Epithelial cell of proximal tubule (primary cell): ENCODE data around the gene CATSPERE. TPM values are rescaled to one million over a fixed set of nuclear protein-coding genes. Genes with fewer than 3 reads are reported as not detected.

ENCODE experiments used
- DNase-seq: peaks from one replicate; pipeline ENCODE4 v3.0.0-alpha.2; 2011; ENCODE audit warnings: low read depth
- H3K4me3 ChIP-seq: 2 replicates; pipeline ENCODE4 v1.5.1; 2011; ENCODE audit warnings: low read depth, mild to moderate bottlenecking, low read length
- CTCF ChIP-seq: conservative IDR thresholded peaks from 2 replicates; pipeline ENCODE4 v1.5.1; 2012; ENCODE audit warnings: low read depth, mild to moderate bottlenecking, low read length
- total RNA-seq: library from RNA; depleted of rRNA; stranded (reverse); fragments of >200 nt; gene quantifications from 2 replicates; pipeline ENCODE4 v1.2.3, GENCODE V29; 2015

CATSPERE gene
- total RNA-seq, 1 donor from 2014 or later: under 0.01 TPM

DNA sequence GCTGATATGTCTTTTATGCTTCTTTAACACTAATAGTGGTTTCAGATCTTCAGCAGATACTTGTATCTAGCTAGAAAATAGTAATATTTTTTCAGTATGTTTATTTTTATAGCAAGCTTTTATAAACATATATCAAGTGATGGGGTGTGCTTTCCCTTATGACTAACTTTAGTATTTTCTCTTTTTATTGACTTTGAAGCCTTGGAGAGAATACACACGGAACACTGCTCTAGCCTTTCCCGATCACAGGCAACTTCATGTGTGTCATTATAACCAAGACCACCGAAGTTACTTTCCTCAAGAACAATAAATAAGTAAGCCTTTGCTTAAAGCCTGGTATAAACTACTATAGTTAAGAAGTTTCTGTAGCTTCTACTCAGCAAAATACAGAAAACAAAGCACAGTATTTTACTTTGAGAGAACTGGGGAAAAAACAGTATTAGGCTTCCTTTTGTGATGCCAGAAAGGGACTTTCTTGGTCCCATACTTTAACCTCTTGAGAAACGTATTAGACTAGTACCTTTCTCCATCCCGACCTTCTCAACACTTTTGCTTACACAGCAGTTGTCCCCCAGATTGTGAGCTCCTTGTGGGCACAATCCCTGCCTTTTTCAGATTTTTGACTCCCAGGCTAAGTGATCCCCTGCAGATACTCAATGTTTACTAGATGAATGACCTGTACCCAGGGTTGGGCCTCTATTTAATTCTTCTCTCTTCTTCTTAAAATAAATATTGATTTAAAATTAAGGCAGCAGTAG lies 12.6 kb upstream of the CATSPERE start:
- no peak for DNase-seq
- TF ChIP-seq CTCF: no peak
- no peak overlapping the region for H3K4me3 ChIP-seq

DNA sequence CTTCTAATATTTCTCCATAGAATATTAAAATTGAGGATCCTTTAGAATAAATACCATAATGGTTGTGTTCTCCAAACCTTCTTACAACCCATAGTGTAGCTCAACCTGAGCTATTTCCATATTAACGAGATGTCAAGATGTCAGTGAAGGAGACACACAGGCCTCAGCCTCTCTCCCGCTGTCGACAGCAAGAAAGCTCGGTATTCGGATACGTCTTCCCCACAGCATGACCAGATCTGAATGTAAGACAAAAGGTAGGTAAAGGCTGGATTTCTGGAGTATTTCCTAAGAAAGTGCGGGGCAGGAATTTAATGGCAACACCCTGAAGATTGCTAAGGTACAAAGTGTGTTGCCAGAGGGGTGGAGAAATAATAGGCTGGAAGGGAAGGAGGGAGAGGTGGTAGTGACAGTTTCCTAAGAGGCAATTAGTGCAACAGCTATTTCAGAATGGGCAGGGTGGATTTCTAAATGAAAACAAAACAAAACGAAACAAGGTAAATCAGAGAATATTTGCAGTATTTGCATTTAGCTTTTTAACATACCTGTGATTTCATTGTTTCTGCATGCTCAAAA lies 11.1 kb upstream of the CATSPERE start:
- H3K4me3 ChIP-seq: peak overlapping the region; percentile 98
- DNase-seq: no peak
- no peak for TF ChIP-seq CTCF

DNA sequence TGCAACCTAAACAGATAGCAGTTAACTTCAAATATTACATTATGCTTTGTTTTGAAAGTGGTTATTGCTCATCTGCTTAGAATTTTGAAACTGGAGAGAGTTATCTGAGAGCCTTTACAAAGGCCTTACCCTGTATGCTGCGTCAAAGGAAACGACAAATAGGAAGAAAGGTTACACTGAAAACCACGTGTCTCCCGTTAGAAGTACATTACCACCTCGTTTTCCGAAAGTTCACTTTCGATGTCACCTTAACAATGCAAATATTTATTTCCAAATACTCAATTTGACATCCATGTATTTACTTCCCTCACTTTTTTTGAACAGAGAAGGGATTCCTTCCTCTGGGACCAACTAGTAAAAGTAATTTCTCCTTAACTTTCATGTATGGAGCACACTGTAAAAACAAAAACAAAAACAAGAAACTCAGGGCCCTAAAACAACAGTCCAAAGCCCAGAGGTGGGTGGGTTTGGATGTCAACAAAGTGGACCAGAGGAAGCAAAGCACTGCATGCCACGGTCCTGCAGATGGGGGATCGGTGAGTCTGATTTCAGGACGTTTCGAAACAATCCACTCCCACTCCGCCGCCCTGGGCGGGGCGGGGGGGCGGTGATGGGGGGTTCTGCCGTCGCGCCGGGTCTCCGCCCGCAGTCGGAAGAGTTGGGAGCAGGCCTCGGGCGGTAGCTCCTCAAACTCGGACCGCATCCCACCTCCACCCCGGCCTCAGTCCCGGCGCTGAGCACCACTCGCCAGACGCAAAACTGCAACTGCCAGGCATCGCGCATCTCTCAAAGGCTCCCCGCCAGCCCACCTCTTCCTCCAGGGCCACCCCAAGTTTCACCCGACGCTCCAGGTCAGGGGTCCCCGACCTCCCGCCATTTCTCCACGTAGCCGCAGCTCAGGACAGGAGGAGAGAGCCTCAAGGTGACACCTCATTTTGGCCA lies 10.2 kb upstream of the CATSPERE start:
- TF ChIP-seq CTCF: no peak
- H3K4me3 ChIP-seq: peak overlapping the region; percentile 98
- DNase-seq: no peak

DNA sequence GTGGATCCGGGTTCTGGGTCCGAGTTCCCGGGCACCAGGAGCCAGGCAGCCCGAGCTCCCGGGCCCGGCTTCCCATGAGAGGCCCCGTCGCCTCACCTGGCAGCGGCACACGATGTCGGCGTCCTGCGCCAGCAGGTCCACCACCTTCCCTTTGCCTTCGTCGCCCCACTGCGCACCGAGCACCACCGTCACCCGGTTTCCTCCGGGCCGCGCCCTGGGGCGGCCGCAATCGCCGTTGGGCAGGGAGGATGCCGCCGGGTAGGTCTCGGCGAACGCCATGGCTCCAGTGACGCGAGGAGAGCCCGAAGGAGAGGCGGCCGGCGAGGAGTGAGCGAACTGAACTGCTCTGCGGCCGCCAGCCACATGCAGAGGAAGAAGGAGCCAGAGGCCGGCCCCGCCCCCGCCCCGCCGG lies 9.5 kb upstream of the CATSPERE start, which contains the start of gene ADSS2:
Gene ADSS2, minus strand, starts transcription at position 371 of the 412 bp plus-strand sequence. Its CDS starts 92 bp downstream, at position 279.
- no peak for TF ChIP-seq CTCF
- H3K4me3 ChIP-seq: peak within 1 kb of the TSS; percentile 98
- no peak for DNase-seq

DNA sequence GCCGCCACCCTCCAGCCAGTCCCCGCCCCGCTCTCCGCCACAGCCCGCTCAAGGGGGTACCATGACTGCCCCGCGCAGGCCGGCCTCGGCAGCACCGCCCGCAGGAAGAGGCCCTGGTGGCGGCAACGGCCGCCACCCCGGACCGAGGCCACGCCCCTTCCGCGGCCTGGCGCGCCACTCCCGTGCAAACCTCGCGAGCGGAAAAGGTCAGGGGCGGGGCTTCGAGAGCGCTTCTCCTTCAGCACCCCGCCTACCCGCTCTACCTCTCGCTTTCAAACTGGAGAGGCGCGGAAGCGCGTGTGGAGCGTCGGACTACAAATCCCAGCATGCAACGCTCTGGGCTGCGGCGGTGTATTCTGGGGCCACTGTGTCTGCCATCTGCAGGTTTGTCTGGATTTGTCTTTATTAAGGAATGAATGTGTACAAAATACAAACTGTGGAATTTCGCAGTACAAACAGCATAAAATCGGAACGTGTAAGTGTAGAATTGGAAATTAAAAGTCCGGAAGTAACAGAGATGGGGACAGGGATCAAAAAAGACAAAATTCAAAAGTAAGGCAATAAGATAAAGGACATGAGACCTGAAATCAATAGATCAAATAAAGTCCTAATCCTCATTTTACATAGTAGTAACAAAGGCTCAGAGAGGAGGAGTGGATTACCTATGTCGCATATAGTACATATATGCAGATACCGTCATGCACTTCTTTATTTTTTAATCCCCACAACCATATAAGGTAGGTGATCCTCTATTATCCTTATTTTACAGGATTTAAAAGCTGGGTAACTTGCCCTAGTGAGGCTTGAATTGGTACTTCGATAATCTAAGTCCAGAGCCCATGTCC lies 8.9 kb upstream of the CATSPERE start:
- peak; percentile 86 for DNase-seq
- peak; percentile 37 for TF ChIP-seq CTCF
- peak overlapping the region; percentile 98 for H3K4me3 ChIP-seq

GRCh38 chr1:244454412-244454811 lies 6.7 kb upstream of the CATSPERE start:
- H3K4me3 ChIP-seq: no peak overlapping the region
- no peak for DNase-seq
- no peak for TF ChIP-seq CTCF
